GM18498 (cell line): ENCODE results near the gene TREML2.
"Not testable (repeated sequence)": the region's sequence is repeated elsewhere in the genome, so short reads cannot be mapped to it uniquely, and the experiment has no call there.

Source experiments
- ATAC-seq: cut with Tn5 transposase; IDR thresholded peaks from one replicate; pipeline ENCODE4 v1.9.1; 2021; ENCODE audit warnings: mild to moderate bottlenecking, moderate library complexity; ENCODE audit not compliant: unreplicated experiment

Gene TREML2

GRCh38 chr6:41200901-41201763, at the start of gene TREML2:
Gene TREML2, minus strand, starts transcription at chr6:41201149. Its CDS starts 141 bp downstream, at chr6:41201008.
- peak; percentile 32 for ATAC-seq

- no peak for ATAC-seq
These were observed 47.1 kb upstream of the TREML2 start for GRCh38 chr6:41247882-41248705.

GRCh38 chr6:41247288-41247865, 46.4 kb upstream of the TREML2 start:
- no peak for ATAC-seq

- not testable (repeated sequence) for ATAC-seq
These were observed 45.6 kb upstream of the TREML2 start for GRCh38 chr6:41246529-41246928.

GRCh38 chr6:41239467-41240159, 38.7 kb upstream of the TREML2 start:
- no peak for ATAC-seq

GRCh38 chr6:41237128-41237527, 36.2 kb upstream of the TREML2 start:
- no peak for ATAC-seq

GRCh38 chr6:41236276-41236675, 35.3 kb upstream of the TREML2 start:
- ATAC-seq, result no peak

GRCh38 chr6:41232667-41233066, 31.7 kb upstream of the TREML2 start:
- no peak for ATAC-seq

- no peak for ATAC-seq
These were observed 30.3 kb upstream of the TREML2 start for GRCh38 chr6:41231246-41231645.

- no peak for ATAC-seq
These were observed 28.8 kb upstream of the TREML2 start for GRCh38 chr6:41229721-41230120.

GRCh38 chr6:41228616-41229015, 27.7 kb upstream of the TREML2 start:
- no peak for ATAC-seq

GRCh38 chr6:41228096-41228495, 27.1 kb upstream of the TREML2 start, which contains the start of gene TREML4:
Gene TREML4, plus strand, starts transcription at chr6:41228349. Its CDS starts 79 bp downstream, at chr6:41228428.
- ATAC-seq, result no peak

GRCh38 chr6:41226752-41227151, 25.8 kb upstream of the TREML2 start:
- no peak for ATAC-seq

GRCh38 chr6:41224800-41225199, 23.9 kb upstream of the TREML2 start:
- ATAC-seq, result no peak

GRCh38 chr6:41222513-41222912, 21.6 kb upstream of the TREML2 start:
- ATAC-seq, result no peak

- ATAC-seq, result no peak
These were observed 21.1 kb upstream of the TREML2 start for GRCh38 chr6:41222045-41222444.

GRCh38 chr6:41216616-41217015, 15.7 kb upstream of the TREML2 start:
- no peak for ATAC-seq

- no peak for ATAC-seq
These were observed 14.8 kb upstream of the TREML2 start for GRCh38 chr6:41215777-41216176.

- no peak for ATAC-seq
These were observed 13.8 kb upstream of the TREML2 start for GRCh38 chr6:41214559-41215238.
